GM04503 (cell line): ENCODE data around the gene MLLT3.

Experiments used
- DNase-seq: peaks from one replicate; pipeline ENCODE4 v3.0.0-alpha.2; 2012; ENCODE audit warnings: low read depth

MLLT3 gene

DNA sequence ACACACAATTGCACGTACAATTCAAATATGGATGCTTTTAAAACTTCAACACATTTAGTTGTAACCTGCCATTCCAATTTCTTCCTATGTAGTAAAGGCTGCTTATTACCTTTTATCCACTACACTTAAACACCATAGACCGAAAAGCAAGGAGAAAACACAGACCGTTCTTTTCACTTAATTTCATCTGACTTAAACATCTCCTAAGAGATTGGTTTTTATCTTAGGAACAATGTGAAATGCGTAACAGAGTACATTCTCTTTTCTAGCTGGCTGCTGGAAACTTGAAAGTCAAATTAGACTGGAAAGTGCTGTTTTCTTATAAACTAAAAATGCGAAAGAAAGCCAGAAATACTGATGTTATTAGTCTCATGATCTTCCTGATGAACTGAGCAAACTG is 241.8 kb downstream of the MLLT3 start:
- no peak for DNase-seq

DNA sequence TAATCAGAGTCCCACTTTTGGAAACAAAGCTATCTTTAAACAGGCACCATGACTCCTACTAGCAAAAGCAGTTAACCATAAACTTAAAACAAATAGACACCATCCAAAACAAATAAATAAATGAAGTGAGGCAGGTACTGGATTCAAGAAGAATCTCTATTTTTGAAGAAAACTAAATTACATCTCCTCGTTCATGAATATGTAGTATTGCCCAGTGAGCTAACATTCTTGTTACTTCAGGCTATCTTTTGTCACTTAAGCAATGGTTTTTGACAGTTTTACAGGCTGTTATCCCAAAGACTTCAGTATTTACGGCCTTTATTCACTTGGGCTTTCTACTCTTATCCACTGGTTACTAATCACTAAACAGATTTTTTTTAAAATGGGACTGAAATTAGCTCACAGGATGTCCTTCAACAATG is 242.5 kb downstream of the MLLT3 start:
- no peak for DNase-seq

- no peak for DNase-seq
Observed at GRCh38 chr9:20378851-20379250, 243.4 kb downstream of the MLLT3 start.

DNA sequence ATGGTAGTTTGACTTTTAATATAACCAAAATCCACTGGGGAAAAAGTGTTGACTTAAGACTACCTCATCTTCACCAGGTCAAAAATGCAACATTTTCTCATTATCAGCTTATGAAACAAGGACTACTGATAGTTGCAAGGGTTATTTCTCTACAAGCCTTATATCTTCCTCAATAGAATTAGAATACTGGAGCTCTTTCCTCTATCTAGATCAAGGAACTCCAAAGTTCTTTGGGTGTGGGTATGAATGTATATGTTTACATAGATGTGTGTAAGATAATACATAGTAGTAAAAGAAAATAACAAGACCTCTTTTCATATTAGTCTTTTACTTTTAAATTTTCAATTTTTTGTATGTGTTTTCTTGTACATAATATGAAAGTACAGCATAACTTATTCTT is 244.5 kb downstream of the MLLT3 start:
- DNase-seq: no peak

DNA sequence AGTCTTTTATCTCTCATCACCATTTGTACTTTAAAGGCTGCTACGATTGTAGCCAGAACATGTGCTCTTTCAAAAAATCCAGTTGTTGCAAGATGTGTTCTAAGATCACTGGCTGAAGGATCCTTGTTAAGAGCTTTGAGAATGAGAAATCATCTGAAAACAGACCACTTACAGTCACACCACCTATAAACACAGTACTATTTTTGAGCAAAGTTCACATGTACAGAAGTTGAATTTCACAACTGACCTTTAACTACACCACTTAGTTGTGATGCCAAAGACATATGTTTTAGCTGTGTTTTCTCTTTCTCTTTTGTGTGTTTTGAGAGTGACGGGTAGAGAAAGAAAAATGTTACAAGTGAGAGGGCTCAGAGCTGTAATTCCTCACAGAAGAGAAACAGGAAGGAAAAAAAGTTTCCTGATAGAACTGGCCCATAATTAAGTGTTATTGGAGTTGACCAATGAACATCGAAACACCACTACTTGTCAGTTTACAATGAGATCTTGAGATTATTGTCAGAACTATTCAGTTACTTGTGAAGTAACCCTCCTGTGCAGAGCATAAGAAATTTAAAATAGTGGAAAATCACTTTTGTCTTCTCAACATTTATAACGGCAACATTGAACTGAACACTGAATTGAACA is 245.4 kb downstream of the MLLT3 start:
- DNase-seq: no peak

GRCh38 chr9:20376042-20376441 is 246.3 kb downstream of the MLLT3 start:
- DNase-seq: no peak

DNA sequence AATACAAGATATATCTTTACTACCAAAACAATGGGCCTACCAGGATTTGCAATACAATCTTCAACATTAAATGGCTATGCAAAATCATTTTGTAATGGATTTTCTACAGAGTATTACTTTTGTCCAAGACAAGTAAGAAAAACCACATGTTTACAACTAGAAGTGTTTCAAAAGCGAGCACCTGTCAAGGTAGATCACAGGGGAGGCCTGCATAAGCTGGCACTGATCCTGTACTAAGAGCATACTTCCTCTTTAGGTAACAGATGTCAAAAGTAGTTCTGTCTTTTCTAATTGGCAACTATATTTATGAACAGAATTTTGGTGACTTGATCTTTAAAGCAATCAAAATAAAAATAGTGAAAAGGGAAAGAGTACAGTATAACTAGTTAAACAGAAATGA is 249.0 kb downstream of the MLLT3 start:
- no peak for DNase-seq

GRCh38 chr9:20369391-20369790 is 252.9 kb downstream of the MLLT3 start:
- no peak for DNase-seq

DNA sequence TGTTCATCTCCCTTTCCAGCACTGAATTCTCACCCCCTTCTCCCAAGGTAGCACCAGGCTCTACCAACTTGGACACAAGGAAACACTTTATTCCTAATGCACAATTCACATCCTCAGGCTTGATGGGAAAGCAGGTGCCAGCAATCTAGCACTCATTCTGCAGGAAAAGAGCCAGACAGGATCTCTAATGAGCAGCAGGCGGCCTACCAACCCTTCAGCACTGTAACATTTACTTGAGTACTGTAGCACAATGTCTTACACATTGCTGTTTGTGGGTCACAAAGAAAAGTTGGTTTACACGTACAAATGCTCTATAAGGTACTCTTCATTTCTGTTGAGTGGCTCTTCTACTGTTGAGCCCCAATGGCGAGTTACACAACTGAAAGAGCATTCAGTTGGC is 254.4 kb downstream of the MLLT3 start:
- DNase-seq: no peak

DNA sequence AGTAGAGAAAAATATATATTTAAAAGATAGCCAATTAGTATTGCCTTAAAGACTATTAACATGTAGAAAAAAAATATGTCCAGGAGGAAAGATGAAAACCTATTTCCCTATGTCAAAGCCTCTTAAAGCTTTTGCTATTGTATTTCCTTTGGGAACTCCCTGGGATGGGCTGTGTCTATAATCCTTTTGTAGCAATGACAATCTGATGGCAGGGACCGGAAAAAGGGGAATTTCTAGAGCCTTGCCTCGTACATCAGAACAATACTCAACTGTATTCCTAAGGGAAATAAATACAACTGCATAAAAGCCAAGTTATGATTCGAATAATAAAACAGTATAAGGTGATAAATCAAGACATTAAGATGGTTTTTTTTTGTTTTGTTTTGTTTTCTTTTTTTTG is 257.3 kb downstream of the MLLT3 start:
- DNase-seq: no peak

DNA sequence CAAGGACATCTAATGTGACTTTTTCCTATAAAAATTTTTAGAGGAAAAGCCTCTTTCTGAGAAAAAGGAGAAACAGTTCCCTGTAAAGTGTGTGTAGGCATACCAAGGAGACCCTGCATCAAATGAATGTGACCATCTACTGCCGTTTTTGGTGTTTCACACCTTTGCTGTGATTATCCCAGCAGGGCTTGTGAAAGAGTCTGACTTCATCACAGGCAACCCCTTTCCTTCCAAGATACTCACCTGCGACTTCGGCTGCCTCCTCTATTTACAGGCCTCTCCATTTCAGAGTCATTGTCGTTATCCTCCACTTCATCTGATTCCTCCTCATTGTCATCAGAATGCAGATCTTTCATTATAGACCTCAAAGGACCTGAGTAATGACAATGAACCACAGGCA is 259.1 kb downstream of the MLLT3 start:
- no peak for DNase-seq

GRCh38 chr9:20361656-20362570 is 260.4 kb downstream of the MLLT3 start:
- DNase-seq: no peak

DNA sequence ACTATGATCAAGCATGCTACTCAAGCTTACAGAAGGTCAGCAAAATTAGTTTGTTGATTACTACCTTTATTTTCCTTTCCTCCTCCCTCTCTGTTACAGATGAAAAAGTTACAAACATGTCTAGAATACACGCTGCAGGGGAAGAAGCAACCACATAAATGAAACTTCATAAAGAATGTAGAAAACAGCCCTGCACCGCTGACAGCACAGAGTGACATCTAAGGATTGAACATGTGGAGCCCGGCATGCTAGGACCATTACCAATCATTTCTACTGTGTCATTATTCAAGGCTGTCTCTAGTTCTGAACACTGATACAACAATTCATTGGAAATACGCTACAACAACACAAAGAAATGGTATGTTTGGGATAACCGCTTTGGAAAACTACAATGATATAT is 261.1 kb downstream of the MLLT3 start:
- DNase-seq: no peak

DNA sequence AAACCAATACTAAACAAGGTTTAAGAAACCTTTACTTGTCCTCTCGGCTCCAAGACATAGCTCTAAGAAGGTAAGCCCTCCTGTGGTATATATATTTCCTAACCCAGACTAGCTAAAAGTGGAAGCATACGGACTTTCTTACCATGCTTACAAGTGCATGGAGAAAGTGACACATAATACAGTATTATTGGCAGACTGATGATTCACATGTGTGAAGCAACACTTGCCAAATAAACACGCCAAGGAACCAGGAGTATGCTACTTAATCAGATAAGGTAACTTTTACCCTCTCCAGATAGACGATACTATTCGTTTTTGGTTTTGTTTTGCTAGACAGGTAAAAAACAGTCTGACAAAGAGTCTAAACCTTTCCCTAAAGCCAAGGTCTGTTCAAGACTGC is 264.1 kb downstream of the MLLT3 start:
- DNase-seq: no peak

GRCh38 chr9:20357037-20357432 is 265.3 kb downstream of the MLLT3 start:
- DNase-seq: no peak

- peak; percentile 43 for DNase-seq
Observed at GRCh38 chr9:20356403-20357036, 265.8 kb downstream of the MLLT3 start.

- peak; percentile 52 for DNase-seq
Observed at GRCh38 chr9:20355022-20355421, 267.3 kb downstream of the MLLT3 start.

- DNase-seq: no peak
Observed at GRCh38 chr9:20353931-20354652, 268.2 kb downstream of the MLLT3 start.

- DNase-seq: no peak
Observed at GRCh38 chr9:20353524-20353923, 268.8 kb downstream of the MLLT3 start.

GRCh38 chr9:20352591-20352990 is 269.7 kb downstream of the MLLT3 start:
- DNase-seq: no peak

DNA sequence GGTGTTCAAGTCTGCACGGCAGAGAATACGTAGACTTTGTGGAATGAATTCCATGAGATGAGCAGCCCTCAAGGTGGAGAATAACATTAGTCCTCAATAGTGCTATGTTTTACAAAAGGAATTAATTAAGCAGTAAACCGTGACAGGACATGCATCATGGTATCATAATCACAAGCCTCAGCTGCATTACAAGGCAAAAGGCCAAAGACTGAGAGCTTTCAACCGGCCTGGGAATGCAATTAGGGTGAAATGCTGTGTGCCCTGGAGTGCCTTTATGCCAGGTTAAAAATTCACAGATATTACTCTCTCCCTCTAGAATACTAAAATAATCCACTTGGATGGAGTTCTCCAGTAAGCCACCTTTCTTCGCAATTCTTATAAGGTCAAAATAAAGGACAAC is 270.6 kb downstream of the MLLT3 start:
- no peak for DNase-seq

GRCh38 chr9:20349568-20349967 is 272.7 kb downstream of the MLLT3 start:
- no peak for DNase-seq
